Panc1 (cell line): Measurements from ENCODE around the gene KCNC3. TPM values are rescaled to one million over a fixed set of nuclear protein-coding genes. Genes with fewer than 3 reads are reported as not detected.

Experiments used
- ATAC-seq: fragments of 200-7000 bp; cut with Tn5 transposase; 2 replicates; pipeline ENCODE4 v1.9.1; 2020; ENCODE audit warnings: mild to moderate bottlenecking, moderate library complexity
- BruUV-seq: library from RNA; stranded (reverse); fragments of 400-500 nt; replicated peaks from 2 replicates; lab custom pipeline; 2021; lab: Mats Ljungman, UMichigan
- CTCF ChIA-PET: fragments of 300-600 bp; sonication (Branson Sonifier 250); formaldehyde crosslinking; loops from one replicate; lab custom pipeline; 2022; ENCODE audit warnings: antibody characterized with exemption; lab: Charles Lee
- POLR2A ChIA-PET: fragments of 300-600 bp; sonication (Branson Sonifier 250); formaldehyde crosslinking; loops from one replicate; lab custom pipeline; 2022; ENCODE audit warnings: antibody characterized with exemption; lab: Charles Lee
- DNase-seq: peaks from one replicate; pipeline ENCODE4 v3.0.0-alpha.2; 2010; ENCODE audit warnings: low read depth, low spot score
- H3K27ac ChIP-seq: 2 replicates; pipeline ENCODE4 v1.5.1; 2011; ENCODE audit warnings: mild to moderate bottlenecking, low read length, inconsistent platforms
- H3K27me3 ChIP-seq: fragments of 200-500 bp; sonication (Bioruptor generic); 2 replicates; pipeline ENCODE4 v1.6.0; 2014; ENCODE audit warnings: low read length, inconsistent platforms; ENCODE audit not compliant: control insufficient read depth, insufficient read depth
- H3K36me3 ChIP-seq: fragments of 200-500 bp; sonication (Bioruptor generic); 2 replicates; pipeline ENCODE4 v1.5.1; 2014; ENCODE audit warnings: inconsistent platforms, mild to moderate bottlenecking, low read length, moderate library complexity; ENCODE audit not compliant: control insufficient read depth, insufficient read depth
- H3K4me1 ChIP-seq: 2 replicates; pipeline ENCODE4 v1.5.1; 2011; ENCODE audit warnings: inconsistent platforms, mild to moderate bottlenecking, low read length, moderate library complexity; ENCODE audit not compliant: control insufficient read depth, insufficient read depth
- H3K4me3 ChIP-seq, 2 experiments: 2 replicates each; pipeline ENCODE4 v1.5.1; 2011 to 2012; ENCODE audit warnings: low read depth in 2 of 2, low read length in 2 of 2, mild to moderate bottlenecking in 2 of 2, inconsistent platforms in 1 of 2, moderate library complexity in 1 of 2
- H3K9me3 ChIP-seq: fragments of 200-500 bp; sonication (Bioruptor generic); 2 replicates; pipeline ENCODE4 v1.5.1; 2014; ENCODE audit warnings: low read depth, mild to moderate bottlenecking, inconsistent platforms, low read length, moderate library complexity; ENCODE audit not compliant: control insufficient read depth, insufficient read depth
- CTCF ChIP-seq: fragments of 450-650 bp; IDR thresholded peaks from 2 replicates; pipeline ENCODE4 v1.5.1; 2017; ENCODE audit warnings: mild to moderate bottlenecking
- POLR2AphosphoS5 ChIP-seq: IDR thresholded peaks from 2 replicates; pipeline ENCODE4 v1.6.1; 2012; ENCODE audit warnings: mild to moderate bottlenecking, low read depth, low read length, moderate library complexity
- REST ChIP-seq, 2 experiments: IDR thresholded peaks; 2 replicates each; pipeline ENCODE4 v1.6.1; 2011 to 2012; ENCODE audit warnings: low read depth in 2 of 2, control low read depth in 1 of 2, low read length in 1 of 2, mild to moderate bottlenecking in 1 of 2, moderate library complexity in 1 of 2; ENCODE audit not compliant: insufficient read depth in 1 of 2
- SIN3A ChIP-seq: IDR thresholded peaks from 2 replicates; pipeline ENCODE4 v1.6.1; 2012; ENCODE audit warnings: low read depth, mild to moderate bottlenecking, low read length, moderate library complexity, borderline replicate concordance; ENCODE audit not compliant: insufficient read depth
- TCF7L2 ChIP-seq: IDR thresholded peaks from 2 replicates; pipeline ENCODE4 v1.6.1; 2011; ENCODE audit warnings: mild to moderate bottlenecking, low read depth, low read length, inconsistent platforms
- in situ Hi-C: cut with HindIII; loops from 2 replicates; pipeline ENCODE4 v1.10.0; 2016; ENCODE audit warnings: low sequenced_read_pairs, low pct_unique_long_range_greater_than_20kb
- intact Hi-C: fragments of 100-400 bp; cut with micrococcal nuclease; formaldehyde crosslinking; loops from one replicate; pipeline ENCODE4 v1.10.0; 2022; ENCODE audit not compliant: unreplicated experiment
- total RNA-seq: library from RNA; stranded (reverse); gene quantifications from one replicate; pipeline ENCODE4 v1.2.1, GENCODE V29; 2021; ENCODE audit not compliant: unreplicated experiment

Gene KCNC3
- total RNA-seq, 1 experiment from 2014 or later: 10.8 TPM

DNA sequence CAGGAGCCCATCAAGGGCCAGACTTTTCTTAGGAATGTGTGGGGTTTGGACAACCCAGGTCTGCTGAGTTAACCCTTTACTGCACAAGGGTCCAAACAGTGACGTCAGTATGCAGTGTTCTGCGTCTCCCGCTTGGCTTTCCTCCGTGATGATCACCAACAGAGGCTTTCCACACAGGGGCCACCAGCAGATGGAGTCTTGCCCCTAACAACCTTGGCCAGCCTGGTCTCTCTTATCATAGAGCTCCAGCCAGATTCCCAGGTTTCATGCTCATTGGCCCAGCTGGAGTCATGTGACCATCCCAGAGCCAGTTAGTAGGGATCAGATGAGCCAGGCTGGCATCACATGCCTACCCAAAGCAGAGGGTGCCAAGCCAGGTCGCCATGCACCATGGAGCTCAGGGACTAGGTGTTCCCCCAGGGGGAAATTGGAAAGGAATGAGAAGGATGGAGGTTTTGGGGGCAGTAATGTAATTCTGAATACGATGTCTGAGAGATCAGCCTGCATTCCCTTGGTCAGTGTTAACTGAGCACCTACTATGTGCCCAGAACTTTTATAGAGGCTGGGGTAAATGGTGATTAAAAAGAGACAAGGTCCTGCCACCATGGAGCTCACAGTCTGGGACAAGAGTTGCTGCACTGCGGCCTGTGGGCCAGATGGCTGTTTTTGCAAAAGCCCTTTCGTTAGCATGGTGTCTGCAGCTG lies 64.5 kb downstream of the KCNC3 start:
- H3K4me1 ChIP-seq: no peaks in the 10 kb centered on the region
- TF ChIP-seq POLR2AphosphoS5 (no peak), REST (IDR thresholded peaks at IDR 0.05; ENCODE audit: insufficient read depth in 1 of 2, low read depth in 2 of 2, low read length in 1 of 2) (no peak), CTCF (no peak), TCF7L2 (no peak), SIN3A (no peak)
- in situ Hi-C loops (no loop called here), intact Hi-C loops (no loop called here)
- no TSS peak for BruUV-seq
- no peak overlapping the region for H3K4me3 ChIP-seq
- H3K27me3 ChIP-seq: no peaks in the 10 kb centered on the region
- POLR2A ChIA-PET: no interaction called here
- no peaks in the 10 kb centered on the region for H3K9me3 ChIP-seq
- DNase-seq (no peak), ATAC-seq (no peak)
- no peak overlapping the region for H3K27ac ChIP-seq
- CTCF ChIA-PET: no interaction called here
- no peaks in the 10 kb centered on the region for H3K36me3 ChIP-seq

DNA sequence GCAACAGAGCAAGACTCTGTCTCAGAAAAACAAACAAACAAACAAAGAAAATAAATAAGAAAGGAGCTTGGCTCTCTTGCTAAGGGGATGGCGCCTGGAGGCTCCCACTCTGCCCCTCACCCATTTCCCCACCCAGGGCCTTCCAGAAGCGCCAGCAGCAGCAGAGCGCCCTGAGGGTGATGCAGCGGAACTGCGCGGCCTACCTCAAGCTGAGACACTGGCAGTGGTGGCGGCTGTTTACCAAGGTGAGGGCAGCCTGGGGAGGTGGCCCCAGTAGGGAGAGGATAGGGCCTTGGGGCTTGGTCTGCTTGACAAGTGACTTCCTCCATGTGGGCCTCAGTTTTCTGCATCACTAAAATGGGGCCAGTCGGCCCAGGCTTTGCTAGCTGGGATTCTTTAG lies 66.0 kb downstream of the KCNC3 start:
- Histone ChIP-seq H3K27ac (no peak overlapping the region), H3K4me1 (no peaks in the 10 kb centered on the region), H3K9me3 (no peaks in the 10 kb centered on the region), H3K27me3 (no peaks in the 10 kb centered on the region), H3K36me3 (no peaks in the 10 kb centered on the region), H3K4me3 (no peak overlapping the region)
- POLR2A ChIA-PET: interaction anchor here (0.6 kb wide), 1 partner anchor 60 kb away, joined by 3 read pairs; the partner anchor contains the start of gene MYH14
- no peak for DNase-seq
- TF ChIP-seq TCF7L2 (no peak), REST (IDR thresholded peaks at IDR 0.05; ENCODE audit: insufficient read depth in 1 of 2, low read depth in 2 of 2, low read length in 1 of 2) (no peak), POLR2AphosphoS5 (no peak), SIN3A (no peak), CTCF (no peak)
- in situ Hi-C loops: no loop called here
- BruUV-seq: no TSS peak
- CTCF ChIA-PET: no interaction called here
- intact Hi-C loops: no loop called here
- no peak for ATAC-seq
